T-helper 2 cell treated with Interferon-gamma antibody and Interleukin-4, amounts not matched to agents 100 ng/mL and 5 ng/mL, for 36 hours (primary cell): ENCODE data around the gene CDC14B. TPM values are rescaled to one million over a fixed set of nuclear protein-coding genes. Genes with fewer than 3 reads are reported as not detected.

ENCODE experiments used
- intact Hi-C: fragments of 100-400 bp; cut with micrococcal nuclease; formaldehyde crosslinking; loops from one replicate; pipeline ENCODE4 v1.15.1; 2023
- total RNA-seq: library from RNA; stranded (reverse); gene quantifications from 2 replicates; pipeline ENCODE4 v1.2.3, GENCODE V29; 2022

Gene CDC14B
- total RNA-seq, 1 donor from 2014 or later, result 1.1 TPM

- intact Hi-C loops, result no loop called here
Observed at GRCh38 chr9:96487029-96487396, 132.6 kb downstream of the CDC14B start.

GRCh38 chr9:96486386-96487028 is 133.1 kb downstream of the CDC14B start:
- intact Hi-C loops, result no loop called here

- intact Hi-C loops, result no loop called here
Observed at GRCh38 chr9:96485280-96485679, 134.4 kb downstream of the CDC14B start.

GRCh38 chr9:96484521-96484931 is 135.1 kb downstream of the CDC14B start:
- intact Hi-C loops, result no loop called here

GRCh38 chr9:96483733-96484390 is 135.8 kb downstream of the CDC14B start:
- intact Hi-C loops, result no loop called here

- intact Hi-C loops, result no loop called here
Observed at GRCh38 chr9:96483197-96483596, 136.4 kb downstream of the CDC14B start.

- intact Hi-C loops, result no loop called here
Observed at GRCh38 chr9:96482476-96482875, 137.2 kb downstream of the CDC14B start.

GRCh38 chr9:96480736-96481135 is 138.9 kb downstream of the CDC14B start:
- intact Hi-C loops, result no loop called here

- intact Hi-C loops, result no loop called here
Observed at GRCh38 chr9:96478829-96479371, 140.7 kb downstream of the CDC14B start.

- intact Hi-C loops, result no loop called here
Observed at GRCh38 chr9:96476591-96476990, 143.1 kb downstream of the CDC14B start.

- intact Hi-C loops, result no loop called here
Observed at GRCh38 chr9:96476013-96476412, 143.6 kb downstream of the CDC14B start.

GRCh38 chr9:96467784-96468183 is 151.9 kb downstream of the CDC14B start:
- intact Hi-C loops, result no loop called here

- intact Hi-C loops, result no loop called here
Observed at GRCh38 chr9:96464426-96464825, 155.2 kb downstream of the CDC14B start.

- intact Hi-C loops, result no loop called here
Observed at GRCh38 chr9:96462541-96462940, 157.1 kb downstream of the CDC14B start.

- intact Hi-C loops, result no loop called here
Observed at GRCh38 chr9:96461336-96461735, 158.3 kb downstream of the CDC14B start.

- intact Hi-C loops, result no loop called here
Observed at GRCh38 chr9:96460882-96461281, 158.8 kb downstream of the CDC14B start.

- intact Hi-C loops, result no loop called here
Observed at GRCh38 chr9:96460470-96460869, 159.2 kb downstream of the CDC14B start.

GRCh38 chr9:96459268-96460007 is 160.2 kb downstream of the CDC14B start:
- intact Hi-C loops, result no loop called here

GRCh38 chr9:96458226-96458625 is 161.4 kb downstream of the CDC14B start:
- intact Hi-C loops, result no loop called here

GRCh38 chr9:96457266-96457665 is 162.4 kb downstream of the CDC14B start:
- intact Hi-C loops, result no loop called here

- intact Hi-C loops, result loop anchor here (5.0 kb wide), 1 partner anchor 199 kb away; no protein-coding TSS in a partner anchor
Observed at GRCh38 chr9:96453625-96454024, 166.0 kb downstream of the CDC14B start.
